Measurements from ENCODE around the gene NTNG1. TPM values are rescaled to one million over a fixed set of nuclear protein-coding genes. Genes with fewer than 3 reads are reported as not detected.

Gene NTNG1
- total RNA-seq = 7.2 and 10.9 TPM in 2 replicates

GRCh38 chr1:107140703-107141490, at the start of gene NTNG1:
NTNG1 (plus strand) TSS chr1:107141039.

Other genes with a start within 250 kb of the NTNG1 start
- 18.8 and 19.3 TPM in 2 replicates for gene PRMT6, start 84.4 kb upstream of the NTNG1 start, total RNA-seq

Measured in bronchus fibroblast of lung (primary cell).